IPS-18c (cell line): ENCODE measurements around the gene RBM19.

Experiments
- H3K4me3 ChIP-seq: 2 replicates; pipeline ENCODE4 v1.7.0; 2013; ENCODE audit warnings: low read depth, mild to moderate bottlenecking, low read length, moderate library complexity; ENCODE audit not compliant: insufficient read depth
- H3K9me3 ChIP-seq: one replicate; pipeline ENCODE4 v1.6.1; 2013; ENCODE audit warnings: mild to moderate bottlenecking, low read length, moderate library complexity; ENCODE audit not compliant: control insufficient read depth, insufficient read depth

The RBM19 gene

GRCh38 chr12:113899561-113900471 lies 66.3 kb downstream of the RBM19 start:
- H3K9me3 ChIP-seq = no peaks in the 10 kb centered on the region
- no peak overlapping the region for H3K4me3 ChIP-seq

- no peaks in the 10 kb centered on the region for H3K9me3 ChIP-seq
- H3K4me3 ChIP-seq = no peak overlapping the region
Observed at GRCh38 chr12:113899042-113899560, 67.0 kb downstream of the RBM19 start.

GRCh38 chr12:113898466-113898865 lies 67.7 kb downstream of the RBM19 start:
- H3K9me3 ChIP-seq = no peaks in the 10 kb centered on the region
- H3K4me3 ChIP-seq = no peak overlapping the region

GRCh38 chr12:113897406-113897805 lies 68.7 kb downstream of the RBM19 start:
- Histone ChIP-seq H3K9me3 (no peaks in the 10 kb centered on the region), H3K4me3 (no peak overlapping the region)

GRCh38 chr12:113896841-113897240 lies 69.3 kb downstream of the RBM19 start:
- Histone ChIP-seq H3K9me3 (no peaks in the 10 kb centered on the region), H3K4me3 (no peak overlapping the region)

- Histone ChIP-seq H3K9me3 (no peaks in the 10 kb centered on the region), H3K4me3 (no peak overlapping the region)
Observed at GRCh38 chr12:113896194-113896593, 69.9 kb downstream of the RBM19 start.

GRCh38 chr12:113895176-113895575 lies 70.9 kb downstream of the RBM19 start:
- Histone ChIP-seq H3K4me3 (no peak overlapping the region), H3K9me3 (no peaks in the 10 kb centered on the region)

GRCh38 chr12:113894697-113895096 lies 71.4 kb downstream of the RBM19 start:
- Histone ChIP-seq H3K4me3 (no peak overlapping the region), H3K9me3 (no peaks in the 10 kb centered on the region)

GRCh38 chr12:113893221-113893620 lies 72.9 kb downstream of the RBM19 start:
- no peaks in the 10 kb centered on the region for H3K9me3 ChIP-seq
- no peak overlapping the region for H3K4me3 ChIP-seq

- Histone ChIP-seq H3K9me3 (no peaks in the 10 kb centered on the region), H3K4me3 (no peak overlapping the region)
Observed at GRCh38 chr12:113892556-113892955, 73.6 kb downstream of the RBM19 start.

GRCh38 chr12:113891739-113892520 lies 74.2 kb downstream of the RBM19 start:
- H3K9me3 ChIP-seq = no peaks in the 10 kb centered on the region
- H3K4me3 ChIP-seq = no peak overlapping the region

- Histone ChIP-seq H3K9me3 (no peaks in the 10 kb centered on the region), H3K4me3 (no peak overlapping the region)
Observed at GRCh38 chr12:113891167-113891692, 74.9 kb downstream of the RBM19 start.

GRCh38 chr12:113889891-113890581 lies 76.1 kb downstream of the RBM19 start:
- Histone ChIP-seq H3K9me3 (no peaks in the 10 kb centered on the region), H3K4me3 (no peak overlapping the region)

GRCh38 chr12:113889076-113889475 lies 77.0 kb downstream of the RBM19 start:
- H3K4me3 ChIP-seq = no peak overlapping the region
- H3K9me3 ChIP-seq = peaks cover 2% of the 10 kb centered on the region

- no peak overlapping the region for H3K4me3 ChIP-seq
Observed at GRCh38 chr12:113888435-113888834, 77.7 kb downstream of the RBM19 start.

GRCh38 chr12:113887906-113888305 lies 78.2 kb downstream of the RBM19 start:
- Histone ChIP-seq H3K4me3 (no peak overlapping the region), H3K9me3 (peaks cover 2% of the 10 kb centered on the region)

More at GRCh38 chr12:113888435-113888834, 77.7 kb downstream of the RBM19 start:
- H3K9me3 ChIP-seq = peaks cover 2% of the 10 kb centered on the region

GRCh38 chr12:113886721-113887120 lies 79.4 kb downstream of the RBM19 start:
- H3K4me3 ChIP-seq = no peak overlapping the region
- peaks cover 2% of the 10 kb centered on the region for H3K9me3 ChIP-seq
